Ishikawa (cell line): Measurements from ENCODE around the gene CACNA2D3.

Source experiments
- CEBPB ChIP-seq: IDR thresholded peaks from 2 replicates; pipeline ENCODE4 v1.6.1; 2012
- CREB1 ChIP-seq: IDR thresholded peaks from 2 replicates; pipeline ENCODE4 v1.6.1; 2012; ENCODE audit warnings: low read depth
- EGR1 ChIP-seq: IDR thresholded peaks from 2 replicates; pipeline ENCODE4 v1.6.1; 2012
- EP300 ChIP-seq: IDR thresholded peaks from 2 replicates; pipeline ENCODE4 v1.6.1; 2012; ENCODE audit warnings: borderline replicate concordance
- FOXM1 ChIP-seq: IDR thresholded peaks from 2 replicates; pipeline ENCODE4 v1.6.1; 2012; ENCODE audit warnings: low read depth, borderline replicate concordance
- MAX ChIP-seq: IDR thresholded peaks from 2 replicates; pipeline ENCODE4 v1.6.1; 2012
- NFIC ChIP-seq: IDR thresholded peaks from 2 replicates; pipeline ENCODE4 v1.6.1; 2012
- RAD21 ChIP-seq: IDR thresholded peaks from 2 replicates; pipeline ENCODE4 v1.6.1; 2012; ENCODE audit warnings: low read depth
- REST ChIP-seq: IDR thresholded peaks from 2 replicates; pipeline ENCODE4 v1.6.1; 2012; ENCODE audit warnings: low read depth, mild to moderate bottlenecking
- TAF1 ChIP-seq: IDR thresholded peaks from 2 replicates; pipeline ENCODE4 v1.6.1; 2012; ENCODE audit warnings: low read depth, mild to moderate bottlenecking
- TCF12 ChIP-seq: IDR thresholded peaks from 2 replicates; pipeline ENCODE4 v1.6.1; 2012; ENCODE audit warnings: low read depth
- TEAD4 ChIP-seq: IDR thresholded peaks from 2 replicates; pipeline ENCODE4 v1.6.1; 2012
- USF1 ChIP-seq: IDR thresholded peaks from 2 replicates; pipeline ENCODE4 v1.6.1; 2012
- YY1 ChIP-seq: IDR thresholded peaks from 2 replicates; pipeline ENCODE4 v1.6.1; 2012; ENCODE audit warnings: low read depth
- ZBTB7A ChIP-seq: IDR thresholded peaks from 2 replicates; pipeline ENCODE4 v1.6.1; 2012; ENCODE audit warnings: low read depth

Gene CACNA2D3

GRCh38 chr3:54550221-54550977, 428.0 kb downstream of the CACNA2D3 start:
- TF ChIP-seq MAX (no peak), TEAD4 (no peak)

- TF ChIP-seq YY1 (no peak), CREB1 (no peak), EP300 (no peak), TAF1 (no peak), TCF12 (no peak), RAD21 (no peak), EGR1 (no peak), TEAD4 (no peak), ZBTB7A (no peak), FOXM1 (no peak), NFIC (no peak), USF1 (no peak), CEBPB (no peak)
Measured at GRCh38 chr3:54556630-54557029, 434.3 kb downstream of the CACNA2D3 start.

GRCh38 chr3:54557538-54558428, 435.4 kb downstream of the CACNA2D3 start:
- TF ChIP-seq CREB1 (no peak), CEBPB (no peak), TAF1 (no peak)

GRCh38 chr3:54563501-54564200, 441.3 kb downstream of the CACNA2D3 start:
- TF ChIP-seq EP300: no peak

- no peak for TF ChIP-seq FOXM1
- TF ChIP-seq RAD21: no peak
- no peak for TF ChIP-seq TEAD4
- TF ChIP-seq MAX: no peak
- TF ChIP-seq REST: no peak
- TF ChIP-seq EGR1: no peak
- no peak for TF ChIP-seq TCF12
- no peak for TF ChIP-seq CEBPB
- TF ChIP-seq NFIC: no peak
- no peak for TF ChIP-seq USF1
- no peak for TF ChIP-seq YY1
- no peak for TF ChIP-seq EP300
- TF ChIP-seq TAF1: no peak
Measured at GRCh38 chr3:54564374-54564925, 442.1 kb downstream of the CACNA2D3 start.

GRCh38 chr3:54565956-54566355, 443.6 kb downstream of the CACNA2D3 start:
- no peak for TF ChIP-seq RAD21
- no peak for TF ChIP-seq CEBPB
- TF ChIP-seq NFIC: no peak
- no peak for TF ChIP-seq FOXM1
- no peak for TF ChIP-seq TCF12
- TF ChIP-seq ZBTB7A: no peak
- no peak for TF ChIP-seq MAX
- TF ChIP-seq USF1: no peak
- no peak for TF ChIP-seq CREB1
- no peak for TF ChIP-seq TAF1
- TF ChIP-seq TEAD4: no peak
- TF ChIP-seq EP300: no peak
- TF ChIP-seq EGR1: no peak
- TF ChIP-seq REST: no peak
- no peak for TF ChIP-seq YY1
